Measurements from ENCODE around the gene RYR3. TPM values are rescaled to one million over a fixed set of nuclear protein-coding genes. Genes with fewer than 3 reads are reported as not detected.

The RYR3 gene
- total and polyA plus RNA-seq, 10 of the 15 experiments (the other 5 are each of a cell fraction or from before 2014, with no cell fraction given): under 0.01 to 0.44 (median 0.16) TPM; not detected in 5

GRCh38 chr15:33646744-33647143, 336.0 kb downstream of the RYR3 start:
- Histone ChIP-seq H3K79me2 (ENCODE audit: control insufficient read depth, insufficient read depth, low read length) (no peaks in the 10 kb centered on the region), H3K27ac (ENCODE audit: control insufficient read depth, insufficient read depth) (no peak overlapping the region), H3K4me2 (ENCODE audit: control insufficient read depth, insufficient read depth) (no peak overlapping the region), H4K20me1 (ENCODE audit: control insufficient read depth, insufficient read depth) (no peaks in the 10 kb centered on the region), H2AFZ (ENCODE audit: control insufficient read depth, low read depth, low read length) (no peak overlapping the region), H3K4me1 (ENCODE audit: control insufficient read depth, insufficient read depth, low read length) (no peaks in the 10 kb centered on the region), H3K36me3 (ENCODE audit: control insufficient read depth in 2 of 2, insufficient read depth in 2 of 2, low read length in 1 of 2) (no peaks in the 10 kb centered on the region), H3K4me3 (no peak overlapping the region), H3K27me3 (replicated peaks in 1 of 2; ENCODE audit: control insufficient read depth in 2 of 2, insufficient read depth in 2 of 2, low read length in 1 of 2) (peaks cover 2 to 3% of the 10 kb centered on the region in 2 experiments), H3K9me3 (replicated peaks; ENCODE audit: control insufficient read depth, insufficient read depth, low read length) (no peaks in the 10 kb centered on the region), H3K9ac (ENCODE audit: control insufficient read depth, insufficient read depth, low read length) (no peak overlapping the region)
- no peak for ATAC-seq
- in situ Hi-C loops (cut with MboI) (no loop called here), intact Hi-C loops (cut with micrococcal nuclease; ENCODE audit: unreplicated experiment) (no loop called here)
- SMC1A ChIA-PET (ENCODE audit: uncharacterized antibody, unreplicated experiment): interaction anchor here (1.0 kb wide), 2 partner anchors 10 to 54 kb away, joined by 3 read pairs; no protein-coding TSS in a partner anchor
- RAD21 ChIA-PET (ENCODE audit: unreplicated experiment): no interaction called here
- no peak for DNase-seq (ENCODE audit: low read depth, low spot score)
- CTCF ChIA-PET: interaction anchor here (1.8 kb wide), 1 partner anchor 10 kb away, joined by 4 read pairs; no protein-coding TSS in a partner anchor
- FAIRE-seq: no peak
- BruUV-seq (replicated peaks): no TSS peak
- TF ChIP-seq KLF5 (IDR thresholded peaks at IDR 0.05; ENCODE audit: partially characterized antibody) (no peak), RFX5 (IDR thresholded peaks at IDR 0.05; ENCODE audit: low read depth, low read length) (no peak), NFXL1 (IDR thresholded peaks at IDR 0.05; ENCODE audit: borderline replicate concordance) (no peak), KDM1A (IDR thresholded peaks at IDR 0.05; ENCODE audit: borderline replicate concordance) (no peak)
- POLR2A ChIA-PET: no interaction called here
- 8% methylated on average over 1 of the region's 1 CpG for WGBS (ENCODE audit: insufficient coverage, insufficient replicate concordance, low lambda C conversion rate, missing lambda C conversion rate)

GRCh38 chr15:33649217-33649933, 338.6 kb downstream of the RYR3 start:
- ATAC-seq: no peak
- no peak for FAIRE-seq
- H3K4me3 ChIP-seq: no peak overlapping the region
- ChIA-PET POLR2A (no interaction called here), RAD21 (ENCODE audit: unreplicated experiment) (no interaction called here), CTCF (no interaction called here), SMC1A (ENCODE audit: uncharacterized antibody, unreplicated experiment) (no interaction called here)
- in situ Hi-C loops (cut with MboI): no loop called here
- H4K20me1 ChIP-seq (ENCODE audit: control insufficient read depth, insufficient read depth): no peaks in the 10 kb centered on the region
- no peaks in the 10 kb centered on the region for H3K9me3 ChIP-seq (replicated peaks; ENCODE audit: control insufficient read depth, insufficient read depth, low read length)
- BruUV-seq (replicated peaks): no TSS peak
- 44% methylated on average over 9 of the region's 9 CpGs for WGBS (ENCODE audit: insufficient coverage, insufficient replicate concordance, low lambda C conversion rate, missing lambda C conversion rate)
- no peak for DNase-seq (ENCODE audit: low read depth, low spot score)
- H3K27ac ChIP-seq (ENCODE audit: control insufficient read depth, insufficient read depth): no peak overlapping the region
- no peak for TF ChIP-seq KLF5 (IDR thresholded peaks at IDR 0.05; ENCODE audit: partially characterized antibody)
- no peak for TF ChIP-seq ZNF24 (IDR thresholded peaks at IDR 0.05)
- TF ChIP-seq CBFB (IDR thresholded peaks at IDR 0.05; ENCODE audit: low read depth): no peak
- TF ChIP-seq, protein P1, sequence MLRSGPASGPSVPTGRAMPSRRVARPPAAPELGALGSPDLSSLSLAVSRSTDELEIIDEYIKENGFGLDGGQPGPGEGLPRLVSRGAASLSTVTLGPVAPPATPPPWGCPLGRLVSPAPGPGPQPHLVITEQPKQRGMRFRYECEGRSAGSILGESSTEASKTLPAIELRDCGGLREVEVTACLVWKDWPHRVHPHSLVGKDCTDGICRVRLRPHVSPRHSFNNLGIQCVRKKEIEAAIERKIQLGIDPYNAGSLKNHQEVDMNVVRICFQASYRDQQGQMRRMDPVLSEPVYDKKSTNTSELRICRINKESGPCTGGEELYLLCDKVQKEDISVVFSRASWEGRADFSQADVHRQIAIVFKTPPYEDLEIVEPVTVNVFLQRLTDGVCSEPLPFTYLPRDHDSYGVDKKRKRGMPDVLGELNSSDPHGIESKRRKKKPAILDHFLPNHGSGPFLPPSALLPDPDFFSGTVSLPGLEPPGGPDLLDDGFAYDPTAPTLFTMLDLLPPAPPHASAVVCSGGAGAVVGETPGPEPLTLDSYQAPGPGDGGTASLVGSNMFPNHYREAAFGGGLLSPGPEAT (IDR thresholded peaks at IDR 0.05; ENCODE audit: low read depth): no peak
- TF ChIP-seq IKZF2 (IDR thresholded peaks at IDR 0.05): no peak
- H3K79me2 ChIP-seq (ENCODE audit: control insufficient read depth, insufficient read depth, low read length): no peaks in the 10 kb centered on the region
- no peak overlapping the region for H3K9ac ChIP-seq (ENCODE audit: control insufficient read depth, insufficient read depth, low read length)
- no peak overlapping the region for H2AFZ ChIP-seq (ENCODE audit: control insufficient read depth, low read depth, low read length)
- H3K36me3 ChIP-seq (ENCODE audit: control insufficient read depth in 2 of 2, insufficient read depth in 2 of 2, low read length in 1 of 2): no peaks in the 10 kb centered on the region
- peaks cover 0 to under 1% of the 10 kb centered on the region in 2 experiments; a peak in 2 of 4 replicates for H3K27me3 ChIP-seq (replicated peaks in 1 of 2; ENCODE audit: control insufficient read depth in 2 of 2, insufficient read depth in 2 of 2, low read length in 1 of 2)
- no peak overlapping the region for H3K4me2 ChIP-seq (ENCODE audit: control insufficient read depth, insufficient read depth)
- intact Hi-C loops (cut with micrococcal nuclease; ENCODE audit: unreplicated experiment): no loop called here
- no peaks in the 10 kb centered on the region for H3K4me1 ChIP-seq (ENCODE audit: control insufficient read depth, insufficient read depth, low read length)
